GM19035 (cell line): ENCODE results near the gene CA10.

Experiments used
- ATAC-seq: cut with Tn5 transposase; IDR thresholded peaks from one replicate; pipeline ENCODE4 v1.9.1; 2021; ENCODE audit not compliant: unreplicated experiment

CA10 gene

DNA sequence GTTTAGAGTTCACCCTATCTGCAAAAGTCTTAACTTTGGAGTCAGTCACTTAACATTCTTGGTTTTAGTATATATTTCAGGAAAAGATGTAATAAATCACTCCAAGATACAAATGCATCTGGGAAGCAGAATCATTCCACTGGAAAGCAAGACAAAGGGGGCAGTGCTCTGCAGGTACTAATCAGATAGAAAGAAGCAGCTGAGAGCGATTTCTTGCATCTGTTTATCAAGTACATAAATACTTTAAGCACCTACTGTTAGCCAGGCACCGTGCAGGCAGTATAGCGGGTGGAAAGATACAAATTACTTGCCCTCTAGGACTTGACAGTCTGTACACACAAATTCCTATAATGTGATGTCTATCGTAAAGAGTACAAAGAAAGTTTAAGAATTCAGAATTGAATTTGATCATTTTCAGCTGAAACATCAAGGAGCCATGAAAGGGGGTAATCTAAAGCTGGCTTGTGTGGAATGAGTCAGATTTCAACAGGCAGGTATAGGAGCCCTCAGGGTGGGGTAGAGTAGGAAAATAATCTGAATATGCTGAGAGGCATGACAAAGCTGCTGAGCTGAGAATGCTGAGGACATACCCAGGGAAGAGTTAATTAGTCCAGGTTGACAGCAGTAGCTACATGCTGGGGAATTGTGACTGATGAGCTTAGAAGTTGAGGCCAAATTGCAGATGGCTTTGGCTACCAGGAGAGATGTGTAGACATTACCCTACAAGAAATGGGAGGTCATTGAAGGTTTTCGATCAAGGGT is 110.2 kb downstream of the CA10 start:
- ATAC-seq: no peak

DNA sequence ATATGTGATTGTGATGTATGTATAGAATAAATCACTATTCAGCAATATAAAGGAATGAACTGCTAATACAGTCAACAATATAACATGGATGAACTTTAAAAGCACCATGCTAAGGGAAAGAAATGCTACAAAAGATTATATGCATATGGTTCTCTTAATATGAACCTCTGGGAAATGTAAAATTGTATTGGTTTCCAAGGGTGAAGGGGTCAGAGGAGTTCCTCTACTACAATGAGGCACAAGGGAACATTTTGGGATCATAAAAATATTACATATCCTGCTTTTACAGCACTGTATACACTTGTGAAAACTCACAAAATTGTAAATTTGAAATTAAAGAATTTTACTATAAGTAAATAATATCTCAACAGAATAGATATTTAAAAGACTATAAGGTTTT is 111.4 kb downstream of the CA10 start:
- no peak for ATAC-seq

DNA sequence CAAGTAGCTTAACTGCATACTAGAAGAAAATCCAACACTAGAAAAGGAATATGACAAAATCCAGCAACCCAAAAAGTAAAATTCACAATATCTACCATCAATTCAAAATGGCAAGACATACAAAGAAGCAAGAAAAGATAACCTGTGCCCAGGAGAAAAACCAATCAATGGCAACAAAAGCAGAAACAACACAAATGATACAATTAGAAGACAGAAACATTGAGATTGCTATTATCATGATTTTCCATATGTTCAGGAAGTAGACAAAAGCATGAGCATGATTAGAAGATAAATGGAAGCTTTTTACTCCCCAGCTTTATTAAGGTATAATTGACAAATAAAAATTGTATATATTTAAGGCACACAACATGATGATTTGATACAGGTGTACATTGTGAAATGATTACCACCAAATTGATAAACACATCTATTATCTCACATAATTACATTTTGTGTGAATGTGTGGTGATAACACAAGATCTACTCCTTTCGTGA is 117.3 kb downstream of the CA10 start:
- no peak for ATAC-seq

DNA sequence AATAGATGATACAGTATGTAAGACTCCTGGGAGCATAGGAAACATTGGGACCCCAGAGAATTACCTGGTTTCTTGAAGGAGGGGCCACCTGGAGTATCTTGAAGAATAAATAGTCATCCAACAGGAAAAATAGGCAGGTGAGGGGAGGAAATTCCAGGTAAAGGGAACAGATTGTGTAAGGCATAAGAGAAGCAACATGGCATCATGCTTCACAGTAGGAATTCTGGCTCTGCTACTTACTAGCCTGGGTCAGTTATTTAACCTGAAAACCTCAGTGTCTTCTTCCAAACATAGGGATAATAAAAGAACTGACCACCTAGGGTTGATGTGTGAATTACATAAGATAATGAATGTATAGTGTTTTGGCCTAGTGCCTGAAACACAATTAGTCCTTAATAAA is 122.1 kb downstream of the CA10 start:
- no peak for ATAC-seq

GRCh38 chr17:52035336-52035915 is 123.1 kb downstream of the CA10 start:
- ATAC-seq: no peak

DNA sequence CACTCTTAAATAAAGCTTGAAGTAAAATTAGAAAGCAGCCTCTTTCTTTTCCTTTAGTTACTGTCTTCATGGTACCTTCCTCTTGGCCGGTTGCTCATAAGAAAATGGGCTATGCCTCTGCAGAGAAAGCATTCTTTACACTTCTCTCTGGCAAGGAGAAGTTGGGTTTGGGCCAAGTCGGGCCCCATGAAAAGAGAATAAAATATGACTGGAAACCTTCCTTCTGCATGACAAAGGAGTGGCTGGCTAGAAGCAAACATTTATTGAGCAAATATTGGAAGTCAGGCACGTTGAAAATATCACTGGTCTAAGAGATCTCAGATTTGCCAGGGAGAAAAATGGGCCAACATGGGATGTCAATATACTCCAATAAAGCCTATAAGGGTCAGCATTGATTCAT is 126.1 kb downstream of the CA10 start:
- ATAC-seq: no peak

GRCh38 chr17:52030052-52030451 is 128.5 kb downstream of the CA10 start:
- no peak for ATAC-seq

- no peak for ATAC-seq
These were observed 130.8 kb downstream of the CA10 start for GRCh38 chr17:52027620-52028295.

DNA sequence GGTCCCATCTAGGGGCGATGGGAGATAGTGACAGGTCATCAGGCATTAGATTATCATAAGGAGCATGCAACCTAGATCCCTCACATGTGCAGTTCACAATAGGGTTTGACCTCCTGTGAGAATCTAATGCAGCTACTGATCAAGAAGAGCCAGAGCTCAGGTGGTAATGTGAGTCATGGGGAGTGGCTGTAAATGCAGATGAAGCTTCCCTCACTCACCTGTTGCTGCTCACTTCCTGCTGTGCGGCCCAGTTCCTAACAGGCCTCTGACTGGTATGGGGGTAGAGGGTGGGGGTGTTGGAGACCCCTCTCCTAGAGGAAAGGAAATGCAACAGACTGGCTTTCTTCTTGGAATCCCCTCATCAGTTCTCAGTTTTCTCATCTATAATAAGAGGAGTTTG is 131.4 kb downstream of the CA10 start:
- no peak for ATAC-seq

- no peak for ATAC-seq
These were observed 132.4 kb downstream of the CA10 start for GRCh38 chr17:52026075-52026474.

DNA sequence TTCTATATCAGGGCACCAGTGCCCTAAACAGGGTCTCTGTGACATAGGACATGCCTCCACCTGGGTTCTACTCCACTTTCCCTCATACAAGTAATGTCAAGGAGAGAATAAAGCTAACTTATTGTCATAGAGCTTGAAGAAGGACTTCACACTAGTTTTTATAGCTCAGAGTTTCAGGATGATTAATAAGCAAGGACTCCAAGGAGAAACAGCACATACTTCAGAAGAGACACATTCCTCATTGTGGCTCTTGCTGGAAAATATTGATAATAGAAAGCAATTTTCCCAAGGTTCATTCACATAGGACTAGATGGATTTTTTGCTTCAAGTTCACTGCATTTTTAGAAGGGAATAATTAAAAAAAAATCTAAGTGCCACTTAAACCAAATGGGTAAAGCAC is 133.3 kb downstream of the CA10 start:
- no peak for ATAC-seq

GRCh38 chr17:52024300-52024870 is 134.1 kb downstream of the CA10 start:
- ATAC-seq: no peak

DNA sequence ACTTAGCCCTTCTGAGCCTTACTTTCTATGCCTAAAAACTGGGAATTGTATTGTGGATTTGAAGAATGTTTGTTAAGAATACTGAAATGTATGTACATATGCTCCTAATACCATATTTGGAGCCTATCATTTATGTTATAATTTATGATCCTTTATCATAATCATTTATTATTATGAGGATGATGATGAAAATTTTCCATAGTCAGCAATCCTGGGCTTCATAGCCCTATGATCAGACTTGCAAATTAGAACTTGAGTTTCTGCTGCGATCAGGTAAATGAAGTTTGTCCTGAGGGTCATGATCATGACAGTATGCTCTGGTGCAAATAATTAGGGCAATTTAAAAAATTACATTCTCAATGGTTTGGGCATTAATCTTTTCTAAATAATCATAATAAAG is 147.4 kb downstream of the CA10 start:
- ATAC-seq: no peak

GRCh38 chr17:51999654-52000053 is 158.9 kb downstream of the CA10 start:
- no peak for ATAC-seq

DNA sequence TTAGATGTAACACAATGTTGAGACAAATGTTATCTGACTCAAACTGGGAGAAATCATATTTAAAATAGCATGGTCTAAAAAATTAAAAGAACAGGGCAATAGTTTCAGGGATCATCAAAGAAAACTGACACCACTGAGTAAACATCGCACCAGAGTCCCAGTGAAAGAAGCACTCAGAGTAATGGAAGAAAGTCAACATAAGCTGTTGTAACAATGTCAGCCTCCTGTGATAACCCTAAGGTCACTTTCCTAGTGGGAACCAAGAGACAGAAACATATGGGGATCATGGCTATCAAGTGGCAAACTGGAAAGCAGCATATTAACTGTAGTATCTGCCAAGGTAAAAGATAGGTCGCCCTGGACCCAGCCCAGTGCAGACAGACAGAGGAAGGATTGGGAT is 160.8 kb downstream of the CA10 start:
- no peak for ATAC-seq

GRCh38 chr17:51995797-51996403 is 162.6 kb downstream of the CA10 start:
- ATAC-seq: no peak

- ATAC-seq: no peak
These were observed 165.6 kb downstream of the CA10 start for GRCh38 chr17:51992864-51993416.

GRCh38 chr17:51971121-51971520 is 187.4 kb downstream of the CA10 start:
- ATAC-seq: no peak

DNA sequence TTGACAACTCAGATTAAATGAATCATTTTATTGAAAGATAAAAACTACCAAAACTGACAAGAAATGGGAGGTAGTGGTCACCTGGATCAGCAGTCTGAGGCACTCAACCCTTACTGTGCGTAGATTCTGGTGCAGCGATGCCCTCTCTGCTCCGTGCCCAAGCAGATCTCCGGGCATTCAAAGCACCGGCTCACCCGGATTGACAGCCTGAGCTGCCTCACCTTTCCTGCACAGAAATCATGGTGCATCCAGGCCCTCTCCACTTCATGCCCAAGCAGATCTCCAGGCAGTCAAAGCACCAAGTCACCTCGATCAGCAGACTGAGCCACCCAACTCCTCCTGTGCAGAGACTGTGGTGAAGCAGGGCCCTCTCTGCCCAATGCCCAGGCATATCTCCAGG is 196.8 kb downstream of the CA10 start:
- no peak for ATAC-seq

DNA sequence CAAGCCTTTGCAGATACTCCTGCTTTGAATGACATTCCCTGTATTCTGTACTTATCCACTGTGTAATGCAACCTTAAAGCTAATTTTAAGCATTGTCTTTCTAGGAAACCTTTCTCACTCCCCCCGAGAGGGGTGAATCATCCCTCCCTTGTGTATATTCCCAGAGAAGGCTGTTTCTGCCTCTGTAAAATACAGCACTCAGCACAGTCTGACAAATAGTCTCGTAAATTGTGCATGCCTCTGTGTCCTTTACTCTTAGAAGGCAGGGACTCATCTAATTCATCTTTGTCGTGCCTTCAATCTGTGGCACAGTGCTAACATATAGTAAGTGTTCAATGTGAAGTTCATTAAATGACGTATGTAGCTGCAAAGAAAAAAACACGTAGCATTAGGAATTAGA is 200.7 kb downstream of the CA10 start:
- ATAC-seq: no peak

- no peak for ATAC-seq
These were observed 203.3 kb downstream of the CA10 start for GRCh38 chr17:51955245-51955644.
